Left ventricle myocardium superior (tissue), 1 donor: ENCODE measurements around the gene RHEX. TPM values are rescaled to one million over a fixed set of nuclear protein-coding genes. Genes with fewer than 3 reads are reported as not detected.

Experiments
- ATAC-seq: fragments of 200-7000 bp; cut with Tn5 transposase; one replicate; pipeline ENCODE4 v1.9.1; 2020; ENCODE audit warnings: mild to moderate bottlenecking, moderate library complexity
- DNase-seq: peaks from one replicate; pipeline ENCODE4 v3.0.0-alpha.2; 2020
- intact Hi-C: fragments of 100-400 bp; cut with micrococcal nuclease; formaldehyde crosslinking; loops from one replicate; pipeline ENCODE4 v1.11.0; 2022
- total RNA-seq: library from RNA; stranded (reverse); fragmentation: NEBNext Ultra II Directional; extraction: Animal tissue kit (Norgen Biotek cat#: 25700); gene quantifications from one replicate; pipeline ENCODE4 v1.2.1, GENCODE V29; 2021
- donor health status: DM: no; HTN: yes; CAD: no; lungs with severe emphysema.

Gene RHEX
- total RNA-seq, 1 donor from 2014 or later: 1.0 TPM

DNA sequence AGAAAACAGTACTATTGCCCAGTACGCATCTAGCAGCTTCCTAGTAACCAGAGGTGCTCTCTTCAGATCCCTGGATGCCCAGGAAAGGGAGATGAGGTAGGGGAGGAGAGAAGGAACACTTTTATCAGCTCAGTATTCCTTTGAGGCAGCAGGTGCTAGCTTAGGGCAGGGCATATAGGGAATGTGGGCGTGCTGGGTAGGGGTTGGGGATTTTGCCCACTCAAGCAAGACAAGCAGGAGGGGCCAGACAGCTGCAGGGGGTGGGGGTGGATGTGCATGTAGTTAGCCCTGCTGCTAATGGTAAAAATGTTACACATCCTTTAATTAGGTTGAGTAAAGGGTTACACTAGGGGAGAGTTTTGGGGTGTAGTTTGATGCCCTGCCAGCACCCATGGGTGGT is 82.3 kb downstream of the RHEX start:
- DNase-seq (no peak), ATAC-seq (no peak)
- intact Hi-C loops: no loop called here

DNA sequence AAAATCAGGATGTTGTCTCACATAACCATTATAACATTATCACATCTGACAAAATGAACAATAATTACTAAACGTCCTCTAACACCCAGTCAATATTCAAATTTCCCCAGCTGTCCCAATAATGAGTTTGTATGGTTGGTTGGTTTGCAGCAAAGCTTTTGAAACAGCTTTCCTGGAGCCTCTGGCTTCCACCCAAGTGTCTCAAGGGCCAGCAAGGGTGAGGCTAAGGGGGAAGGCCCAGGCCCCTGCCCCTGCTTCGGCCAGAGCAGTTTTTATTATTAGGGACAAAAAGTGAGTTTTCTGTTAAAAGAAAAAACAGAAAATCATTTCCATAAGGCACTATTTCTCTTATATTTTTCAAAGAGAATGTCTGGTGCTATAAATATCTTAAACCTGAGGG is 83.3 kb downstream of the RHEX start:
- no peak for ATAC-seq
- intact Hi-C loops: no loop called here

DNA sequence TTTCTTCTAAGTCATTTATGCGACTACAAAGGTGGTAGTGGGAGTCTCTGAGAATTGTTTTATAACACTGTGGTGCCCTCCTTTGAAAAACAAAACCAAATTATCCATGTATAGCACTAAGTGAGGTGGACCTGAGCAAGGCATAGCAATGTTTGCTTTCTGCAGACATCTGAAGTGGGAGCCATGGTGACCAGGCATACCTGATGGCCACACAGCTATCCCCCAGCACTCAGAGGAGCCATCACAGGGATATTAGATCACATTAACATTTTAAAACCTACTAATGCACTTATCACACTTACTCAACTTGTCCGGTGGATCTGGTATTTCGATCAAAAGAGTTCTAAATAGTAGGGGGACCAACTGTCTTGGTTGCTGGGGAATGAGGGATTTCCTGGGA is 89.0 kb downstream of the RHEX start:
- intact Hi-C loops: no loop called here
- ATAC-seq: no peak

More for the DNA sequence above, 83.3 kb downstream of the RHEX start:
- DNase-seq: no peak

DNA sequence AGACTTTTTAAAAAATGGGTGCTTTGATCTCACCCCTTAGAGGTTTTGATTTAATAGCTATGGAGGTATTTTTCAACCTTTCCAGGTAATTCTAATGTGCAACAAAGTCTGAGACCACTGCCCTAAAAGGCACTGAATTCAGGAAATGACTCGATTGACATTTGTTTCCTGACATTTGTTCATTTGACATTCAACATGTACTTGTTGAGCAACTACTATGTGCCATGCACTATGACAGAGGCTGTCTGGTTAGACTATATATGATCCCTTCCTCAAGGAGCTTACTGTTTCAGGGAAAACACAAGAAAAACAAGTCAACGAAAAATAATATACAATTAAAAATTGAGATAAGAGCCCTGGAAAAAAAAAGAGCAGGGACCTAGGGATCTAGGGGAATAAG is 89.8 kb downstream of the RHEX start:
- no peak for ATAC-seq
- intact Hi-C loops: no loop called here
- DNase-seq: no peak

More for the DNA sequence above, 89.0 kb downstream of the RHEX start:
- no peak for DNase-seq

DNA sequence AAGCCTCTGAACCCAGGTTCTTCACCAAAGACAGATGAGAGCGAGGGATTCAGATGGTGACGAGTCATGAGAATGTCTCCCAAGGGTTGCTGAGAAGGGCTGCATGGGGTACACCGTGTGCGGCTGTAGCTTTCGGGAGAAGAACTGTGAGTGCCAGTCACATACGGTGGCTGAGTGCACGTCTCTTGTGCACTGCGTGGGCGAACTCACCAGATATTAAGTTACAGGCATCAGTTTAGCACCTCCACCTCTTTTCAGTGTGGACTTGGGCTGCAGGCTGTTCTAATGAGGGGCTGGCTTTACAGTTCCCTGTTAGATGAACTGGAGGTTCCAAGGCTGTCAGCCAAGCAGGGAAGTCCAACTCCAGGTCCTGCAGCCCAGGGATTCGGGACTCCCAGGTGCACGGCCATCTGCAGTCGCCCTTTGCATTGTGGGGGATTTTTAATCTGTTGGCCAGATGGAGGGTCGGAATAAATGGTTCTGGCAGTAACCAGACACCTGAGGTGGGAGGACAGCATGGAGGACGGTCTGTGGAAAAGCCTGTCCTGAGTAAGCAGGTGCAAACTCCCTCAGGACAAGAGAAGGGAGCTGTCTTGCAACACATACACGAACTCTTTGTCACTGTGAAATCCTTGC is 90.7 kb downstream of the RHEX start:
- ATAC-seq (no peak), DNase-seq (no peak)
- intact Hi-C loops: no loop called here

DNA sequence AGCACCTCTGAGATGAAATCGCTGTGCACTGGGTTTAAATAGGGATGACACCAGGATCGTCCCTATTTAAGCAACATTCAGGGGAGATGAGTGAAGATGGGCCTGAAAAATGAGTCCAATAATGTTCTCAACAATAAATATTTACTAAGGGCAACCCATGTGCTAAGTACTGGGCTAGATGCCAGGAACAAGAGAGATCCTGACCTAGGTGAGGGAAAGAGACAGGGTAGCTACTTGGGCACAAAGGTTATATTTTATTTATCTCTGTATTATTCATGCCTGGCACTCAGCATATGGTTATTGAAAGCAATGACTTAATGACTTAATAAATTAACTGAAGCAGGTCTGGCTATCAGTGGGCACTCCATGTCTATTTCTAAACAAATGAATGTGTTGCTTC is 91.6 kb downstream of the RHEX start:
- ATAC-seq (no peak), DNase-seq (no peak)
- intact Hi-C loops: no loop called here

DNA sequence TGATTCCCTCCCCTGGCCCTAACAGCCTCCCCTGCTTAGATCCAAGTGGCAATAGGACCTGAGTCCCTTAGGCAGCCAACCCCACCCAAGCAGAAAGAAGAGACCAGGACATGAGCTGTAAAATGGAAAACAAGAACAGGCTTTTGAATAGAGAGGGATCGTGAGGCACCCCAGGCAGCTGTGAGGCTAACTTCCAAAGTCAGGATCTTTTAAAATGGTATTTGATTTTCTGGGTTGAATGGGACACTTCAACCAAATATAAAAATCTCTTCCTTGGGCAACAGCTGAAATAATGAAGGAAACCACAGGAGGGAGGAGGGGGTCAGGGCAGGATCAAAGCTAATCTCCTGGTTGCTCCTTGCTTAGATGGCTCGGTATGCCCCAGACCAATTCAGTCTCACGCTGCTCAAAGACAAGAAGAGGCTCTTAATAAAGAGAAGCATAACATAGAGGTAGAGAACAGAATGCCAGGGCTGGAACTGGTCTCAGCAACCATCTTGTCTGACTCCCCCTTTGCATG is 92.9 kb downstream of the RHEX start:
- ATAC-seq: no peak
- no peak for DNase-seq
- intact Hi-C loops: no loop called here

Other genes with a start within 250 kb of the RHEX start
- gene SLC41A1, start 240.0 kb upstream of the RHEX start, total RNA-seq: 511 TPM
- gene PM20D1, start 203.0 kb upstream of the RHEX start, total RNA-seq: 1.6 TPM
- 34.0 TPM for gene SLC26A9, start 109.7 kb upstream of the RHEX start, total RNA-seq
- 1.6 TPM for gene RAB7B, start 49.8 kb upstream of the RHEX start, total RNA-seq
- 0.15 TPM for gene CTSE, start 29.3 kb upstream of the RHEX start, total RNA-seq
- not detected for gene AVPR1B, start 64.2 kb downstream of the RHEX start, total RNA-seq
- 1.5 TPM for gene FAM72A, start 149.7 kb downstream of the RHEX start, total RNA-seq
- gene SRGAP2, start 150.4 kb downstream of the RHEX start, total RNA-seq: 19.6 TPM